HG02588 (cell line): ENCODE measurements around the gene SCN4A.
"Not testable (repeated sequence)": the region's sequence is repeated elsewhere in the genome, so short reads cannot be mapped to it uniquely, and the experiment has no call there.

ENCODE experiments used
- ATAC-seq: cut with Tn5 transposase; IDR thresholded peaks from one replicate; pipeline ENCODE4 v1.9.1; 2021; ENCODE audit warnings: mild to moderate bottlenecking, moderate library complexity; ENCODE audit not compliant: unreplicated experiment

SCN4A gene

GRCh38 chr17:63972796-63973195 is at the start of gene SCN4A:
TSS of gene SCN4A (minus strand) at chr17:63972918. CDS start at chr17:63972841, 77 bp downstream.
- no peak for ATAC-seq

GRCh38 chr17:64020056-64020766 is 47.5 kb upstream of the SCN4A start, which contains the start of gene ICAM2:
TSS of gene ICAM2 (minus strand) at chr17:64020633. CDS start at chr17:64006691, 13,942 bp downstream.
- peak; percentile 55 for ATAC-seq

DNA sequence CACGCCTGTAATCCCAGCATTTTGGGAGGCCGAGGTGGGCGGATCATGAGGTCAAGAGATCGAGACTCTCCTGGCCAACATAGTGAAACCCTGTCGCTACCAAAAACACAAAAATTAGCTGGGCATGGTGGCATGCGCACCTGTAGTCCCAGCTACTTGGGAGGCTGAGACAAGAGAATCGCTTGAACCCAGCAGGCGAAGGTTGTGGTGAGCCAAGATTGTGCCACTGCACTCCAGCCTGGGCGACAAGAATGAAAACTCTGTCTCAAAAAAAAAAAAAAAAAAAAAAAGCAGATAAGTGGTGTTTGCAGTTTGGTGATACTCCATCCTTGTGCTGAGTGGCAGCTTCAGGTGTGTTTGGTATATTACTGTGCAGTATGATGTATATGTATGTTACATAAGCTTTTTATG is 46.8 kb upstream of the SCN4A start:
- ATAC-seq = not testable (repeated sequence)

DNA sequence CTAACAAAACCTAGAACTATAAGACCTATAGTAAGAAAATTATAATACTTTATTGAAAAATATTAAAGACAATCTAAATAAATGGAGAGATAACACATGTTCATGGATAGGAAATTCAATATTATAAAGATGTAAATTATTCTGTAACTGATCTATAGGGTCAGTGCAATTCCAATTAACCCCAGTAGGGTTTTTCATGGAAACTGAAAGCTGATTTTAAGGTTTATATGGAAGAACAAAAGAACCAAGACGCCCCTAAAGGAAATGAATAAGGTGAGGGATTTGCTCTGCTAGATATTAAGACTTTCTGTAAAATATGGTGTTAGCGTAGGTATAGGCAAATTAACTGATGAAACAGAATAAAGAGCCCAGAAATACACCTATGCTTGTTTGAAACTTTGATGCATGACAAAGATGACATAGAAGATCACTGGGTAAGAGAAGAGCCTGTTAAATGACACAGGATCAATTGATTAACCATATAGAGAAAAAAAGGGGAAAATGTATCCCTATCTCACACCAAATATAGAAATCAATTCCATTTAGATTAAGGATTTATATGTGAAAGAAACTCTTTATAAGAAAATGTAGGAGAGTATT is 44.8 kb upstream of the SCN4A start:
- ATAC-seq = no peak

DNA sequence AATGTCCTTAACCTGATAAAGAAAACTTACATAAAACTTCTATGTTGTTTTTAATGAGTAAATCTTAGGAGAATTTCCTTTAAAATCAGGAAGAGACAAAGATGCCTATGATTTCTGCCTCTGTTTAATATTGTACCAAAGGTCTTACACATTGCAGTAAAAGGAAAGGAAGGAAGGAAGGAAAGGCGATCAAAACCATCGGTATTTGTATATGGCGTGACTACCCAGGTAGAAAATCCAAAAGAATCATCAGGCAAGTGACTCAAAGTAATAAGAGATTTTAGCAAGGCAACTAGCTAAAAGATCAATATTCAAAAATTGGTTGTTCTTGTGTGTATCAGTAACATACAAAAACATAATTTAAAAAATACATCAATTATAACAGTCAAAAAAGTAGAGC is 44.3 kb upstream of the SCN4A start:
- ATAC-seq = no peak

- ATAC-seq = no peak
Observed at GRCh38 chr17:64016231-64016784, 43.6 kb upstream of the SCN4A start.

DNA sequence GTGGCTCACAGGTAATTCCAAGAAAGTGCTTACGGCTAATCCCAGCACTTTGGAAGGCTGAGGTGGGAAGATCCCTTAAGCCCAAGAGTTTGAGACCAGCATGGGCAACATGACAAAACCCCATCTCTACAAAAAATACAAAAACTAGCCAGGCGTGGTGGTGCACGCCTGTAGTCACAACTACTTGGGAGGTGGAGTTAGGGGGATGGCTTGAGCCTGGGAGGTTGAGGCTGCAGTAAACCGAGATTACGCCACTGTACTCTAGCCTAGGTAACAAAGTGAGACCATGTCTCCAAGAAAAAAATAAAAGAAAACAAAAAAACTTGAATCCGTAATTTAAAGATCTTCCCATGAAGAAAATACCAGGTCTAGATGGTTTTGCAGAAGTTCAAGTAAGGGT is 42.7 kb upstream of the SCN4A start:
- ATAC-seq = no peak

- no peak for ATAC-seq
Observed at GRCh38 chr17:64009571-64010402, 37.1 kb upstream of the SCN4A start.

- no peak for ATAC-seq
Observed at GRCh38 chr17:64008830-64009229, 36.1 kb upstream of the SCN4A start.

DNA sequence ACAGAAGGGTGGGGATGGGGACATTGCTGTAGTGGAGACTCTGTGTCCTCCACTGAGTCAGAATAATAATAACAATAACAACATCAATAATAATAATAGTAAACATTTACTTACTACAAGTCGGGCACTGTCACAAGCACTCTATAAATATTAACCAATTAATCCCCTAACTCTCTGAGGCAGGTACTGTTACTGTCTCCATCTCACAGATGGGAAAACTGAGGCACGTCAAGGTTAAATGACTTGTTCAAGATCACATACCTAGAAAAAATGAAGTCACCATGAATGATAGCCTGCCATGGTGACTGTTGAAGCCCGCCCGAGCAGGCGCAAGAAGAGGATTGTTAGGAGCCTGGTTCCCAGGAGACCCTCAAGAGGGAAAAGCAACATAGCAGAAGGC is 35.6 kb upstream of the SCN4A start:
- ATAC-seq = no peak

DNA sequence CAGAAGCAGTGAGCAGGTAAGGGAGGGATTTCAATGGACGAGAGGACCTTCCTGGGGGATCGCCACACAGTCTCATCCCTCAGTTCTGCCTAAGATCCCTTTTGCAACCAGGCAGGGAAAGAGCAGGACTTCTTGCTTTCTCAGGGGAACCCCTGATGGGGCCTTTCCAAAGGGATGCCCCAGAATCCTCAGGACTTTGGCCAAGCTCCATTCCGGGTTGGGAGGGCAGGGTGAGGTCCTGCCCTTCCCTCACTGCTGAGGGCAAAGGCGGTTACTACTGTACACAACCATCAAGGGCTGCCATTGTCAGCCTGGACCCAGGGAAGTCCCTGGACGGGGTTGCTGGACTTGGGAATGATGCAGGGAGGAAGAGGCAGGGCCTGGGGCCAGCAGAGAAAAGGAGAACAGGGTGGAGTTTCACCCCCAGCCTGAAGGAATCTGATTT is 35.1 kb upstream of the SCN4A start:
- no peak for ATAC-seq

GRCh38 chr17:64007089-64007837 is 34.5 kb upstream of the SCN4A start:
- ATAC-seq = not testable (repeated sequence)

DNA sequence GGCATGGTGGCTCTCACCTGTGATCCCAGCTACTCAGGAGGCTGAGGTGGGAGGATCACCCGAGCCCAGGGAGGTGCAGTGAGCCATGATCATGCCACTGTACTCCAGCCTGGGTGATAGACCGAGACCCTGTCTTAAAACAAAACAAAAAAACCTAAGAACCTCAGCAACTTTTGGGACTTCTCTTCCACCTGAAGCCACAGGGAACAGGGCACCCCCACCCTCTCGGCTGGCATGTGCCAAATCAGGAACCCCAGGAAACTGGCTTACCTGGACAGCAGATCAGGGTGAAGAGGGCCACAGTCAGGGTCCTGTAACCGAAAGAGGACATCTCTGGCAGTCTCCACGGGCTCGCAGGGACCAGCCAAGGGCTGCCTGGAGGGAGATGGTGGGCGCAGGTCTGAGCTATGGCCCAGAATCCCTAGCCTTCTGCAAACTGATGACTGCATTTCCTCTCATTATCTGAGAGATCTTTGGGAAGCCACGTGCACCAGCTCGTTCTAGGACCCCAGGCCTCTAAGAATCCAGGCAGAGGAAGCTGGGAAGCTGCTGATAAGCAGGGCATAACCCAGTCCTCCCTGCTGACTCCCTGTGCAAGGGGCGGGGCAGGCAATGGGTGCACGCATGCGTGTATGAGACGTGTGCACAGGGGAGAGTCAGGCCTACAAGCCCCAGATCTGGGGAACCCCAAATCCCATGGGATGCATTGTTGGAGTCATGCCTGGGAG is 33.8 kb upstream of the SCN4A start:
- ATAC-seq = no peak

- ATAC-seq = no peak
Observed at GRCh38 chr17:64005734-64006167, 33.0 kb upstream of the SCN4A start.

- ATAC-seq = no peak
Observed at GRCh38 chr17:64004903-64005733, 32.4 kb upstream of the SCN4A start.

GRCh38 chr17:64004218-64004770 is 31.6 kb upstream of the SCN4A start:
- no peak for ATAC-seq

DNA sequence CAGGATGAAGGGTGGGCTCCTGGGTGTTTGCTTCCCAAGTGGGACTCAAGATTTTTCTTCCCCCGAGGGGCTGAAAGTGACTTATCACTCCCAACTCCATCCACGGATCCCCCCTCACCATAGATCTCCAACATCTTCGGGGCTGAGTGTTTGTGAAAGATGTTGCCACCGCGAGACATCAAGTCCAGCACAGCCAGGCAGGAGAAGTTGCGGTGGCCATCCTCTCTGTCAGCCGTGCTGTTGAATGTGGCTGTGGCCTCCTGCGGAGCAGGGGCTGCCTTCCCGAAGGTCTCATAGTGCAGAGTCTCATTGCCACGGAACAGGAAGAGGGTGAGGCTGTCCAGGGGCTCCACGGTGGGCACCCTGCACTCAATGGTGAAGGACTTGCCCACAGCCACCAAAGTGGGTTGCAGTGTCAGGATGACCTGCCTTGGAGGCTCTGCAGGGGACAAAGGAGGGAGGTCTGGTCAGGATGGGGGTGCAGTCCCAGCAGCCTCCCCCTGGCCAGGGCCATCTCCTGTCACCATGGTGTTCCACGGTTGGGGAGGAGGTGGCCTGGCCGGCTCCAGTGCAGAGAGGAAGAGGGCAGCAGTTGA is 30.9 kb upstream of the SCN4A start:
- ATAC-seq = no peak
